HEK293 (cell line): Measurements from ENCODE around the gene ATP13A2.

Source experiments
- CTCF ChIP-seq: fragments of 450-650 bp; formaldehyde crosslinking; IDR thresholded peaks from 2 replicates; pipeline ENCODE4 v1.5.1; 2016; ENCODE audit warnings: missing biosample characterization, missing genetic modification characterization
- EGR2 ChIP-seq: fragments of 450-650 bp; formaldehyde crosslinking; IDR thresholded peaks from 2 replicates; pipeline ENCODE4 v1.5.1; 2016; ENCODE audit warnings: low read depth, missing biosample characterization, missing genetic modification characterization
- KLF10 ChIP-seq: fragments of 450-650 bp; IDR thresholded peaks from 2 replicates; pipeline ENCODE4 v1.5.1; 2018; ENCODE audit warnings: missing biosample characterization, mild to moderate bottlenecking, missing genetic modification characterization
- REST ChIP-seq: fragments of 450-650 bp; formaldehyde crosslinking; IDR thresholded peaks from 2 replicates; pipeline ENCODE4 v1.5.1; 2016; ENCODE audit warnings: missing biosample characterization, missing genetic modification characterization
- YY1 ChIP-seq: fragments of 450-650 bp; formaldehyde crosslinking; IDR thresholded peaks from 2 replicates; pipeline ENCODE4 v1.5.1; 2018; ENCODE audit warnings: missing biosample characterization, missing genetic modification characterization
- ZBTB49 ChIP-seq: fragments of 450-650 bp; formaldehyde crosslinking; IDR thresholded peaks from 2 replicates; pipeline ENCODE4 v1.5.1; 2016; ENCODE audit warnings: missing biosample characterization, missing genetic modification characterization, low read depth
- ZNF184 ChIP-seq: fragments of 450-650 bp; IDR thresholded peaks from 2 replicates; pipeline ENCODE4 v1.5.1; 2018; ENCODE audit warnings: missing biosample characterization, mild to moderate bottlenecking, missing genetic modification characterization
- ZNF274 ChIP-seq, 2 experiments: fragments of 200-500 bp in 1 of 2; fragments of 450-650 bp in 1 of 2; sonication (Bioruptor generic) in 1 of 2; formaldehyde crosslinking in 1 of 2; IDR thresholded peaks; 2 replicates each; pipeline versions ENCODE4 v1.5.1 to v1.6.1; 2014 to 2016; ENCODE audit warnings: borderline replicate concordance in 1 of 2, inconsistent platforms in 1 of 2, low read length in 1 of 2, missing biosample characterization in 1 of 2, missing genetic modification characterization in 1 of 2
- ZNF501 ChIP-seq: fragments of 450-650 bp; formaldehyde crosslinking; IDR thresholded peaks from 2 replicates; pipeline ENCODE4 v1.5.1; 2016; ENCODE audit warnings: missing biosample characterization, missing genetic modification characterization
- ZNF529 ChIP-seq: fragments of 450-650 bp; formaldehyde crosslinking; IDR thresholded peaks from 2 replicates; pipeline ENCODE4 v1.5.1; 2017; ENCODE audit warnings: missing genetic modification characterization, missing biosample characterization; ENCODE audit not compliant: insufficient replicate concordance
- ZNF596 ChIP-seq: fragments of 450-650 bp; IDR thresholded peaks from 2 replicates; pipeline ENCODE4 v1.5.0; 2018; ENCODE audit warnings: missing biosample characterization, mild to moderate bottlenecking, missing genetic modification characterization, moderate library complexity
- ZSCAN23 ChIP-seq: fragments of 450-650 bp; formaldehyde crosslinking; IDR thresholded peaks from 2 replicates; pipeline ENCODE4 v1.5.1; 2016; ENCODE audit warnings: missing biosample characterization, missing genetic modification characterization

GRCh38 chr1:16982902-16983301 lies 28.8 kb downstream of the ATP13A2 start:
- TF ChIP-seq CTCF (tag by site-specific recombination) (no peak), ZBTB49 (tag by site-specific recombination) (no peak), ZNF501 (no peak), ZNF529 (tag by site-specific recombination) (no peak), REST (tag by site-specific recombination) (no peak), ZNF184 (tag by site-specific recombination) (no peak), KLF10 (tag by site-specific recombination) (no peak), YY1 (no peak), EGR2 (tag by site-specific recombination) (0 out of 2 replicates have a peak, but pooled peaks have one; percentile 10), ZNF274 (IDR thresholded peaks at IDR 0.05; ENCODE audit: low read length) (no peak), ZNF274 (tag by site-specific recombination; IDR thresholded peaks at IDR 0.05; ENCODE audit: borderline replicate concordance) (no peak), ZSCAN23 (tag by site-specific recombination) (no peak), ZNF596 (tag by site-specific recombination) (no peak)
